RWPE2 (cell line): ENCODE data around the gene CIBAR2.

ENCODE experiments used
- ATAC-seq: fragments of 200-7000 bp; cut with Tn5 transposase; 3 replicates; pipeline ENCODE4 v1.9.1; 2021; ENCODE audit warnings: low read depth
- DNase-seq: peaks from one replicate; pipeline ENCODE4 v3.0.0-alpha.2; 2020; ENCODE audit warnings: low spot score
- H3K27ac ChIP-seq: fragments of 450-650 bp; 2 replicates; pipeline ENCODE4 v1.5.1; 2017; ENCODE audit warnings: mild to moderate bottlenecking; ENCODE audit not compliant: poor library complexity, severe bottlenecking
- H3K27me3 ChIP-seq: fragments of 250-450 bp; sonication (Bioruptor Pico); 2 replicates; pipeline ENCODE4 v1.5.1; 2021; ENCODE audit warnings: mild to moderate bottlenecking, moderate library complexity; ENCODE audit not compliant: insufficient read depth, poor library complexity, severe bottlenecking
- H3K36me3 ChIP-seq: fragments of 250-450 bp; sonication (Bioruptor Pico); 2 replicates; pipeline ENCODE4 v1.5.1; 2020; ENCODE audit warnings: low read depth, mild to moderate bottlenecking, moderate library complexity
- H3K4me1 ChIP-seq: fragments of 250-450 bp; sonication (Bioruptor Pico); 2 replicates; pipeline ENCODE4 v1.5.1; 2021; ENCODE audit warnings: mild to moderate bottlenecking, moderate library complexity; ENCODE audit not compliant: insufficient read depth, poor library complexity, severe bottlenecking
- H3K4me3 ChIP-seq: fragments of 250-450 bp; sonication (Bioruptor Pico); 2 replicates; pipeline ENCODE4 v1.5.1; 2021; ENCODE audit warnings: mild to moderate bottlenecking, moderate library complexity; ENCODE audit not compliant: severe bottlenecking
- H3K9me3 ChIP-seq: fragments of 250-450 bp; sonication (Bioruptor Pico); 2 replicates; pipeline ENCODE4 v1.5.1; 2021; ENCODE audit warnings: mild to moderate bottlenecking, moderate library complexity; ENCODE audit not compliant: severe bottlenecking
- TF ChIP-seq, protein P1 (sequence below): fragments of 450-650 bp; IDR thresholded peaks from one replicate; pipeline ENCODE4 v1.5.1; 2017; ENCODE audit warnings: mild to moderate bottlenecking, moderate library complexity; ENCODE audit not compliant: poor library complexity, severe bottlenecking

Gene CIBAR2

GRCh38 chr16:85074225-85074914 is 37.9 kb downstream of the CIBAR2 start:
- TF ChIP-seq, protein P1, sequence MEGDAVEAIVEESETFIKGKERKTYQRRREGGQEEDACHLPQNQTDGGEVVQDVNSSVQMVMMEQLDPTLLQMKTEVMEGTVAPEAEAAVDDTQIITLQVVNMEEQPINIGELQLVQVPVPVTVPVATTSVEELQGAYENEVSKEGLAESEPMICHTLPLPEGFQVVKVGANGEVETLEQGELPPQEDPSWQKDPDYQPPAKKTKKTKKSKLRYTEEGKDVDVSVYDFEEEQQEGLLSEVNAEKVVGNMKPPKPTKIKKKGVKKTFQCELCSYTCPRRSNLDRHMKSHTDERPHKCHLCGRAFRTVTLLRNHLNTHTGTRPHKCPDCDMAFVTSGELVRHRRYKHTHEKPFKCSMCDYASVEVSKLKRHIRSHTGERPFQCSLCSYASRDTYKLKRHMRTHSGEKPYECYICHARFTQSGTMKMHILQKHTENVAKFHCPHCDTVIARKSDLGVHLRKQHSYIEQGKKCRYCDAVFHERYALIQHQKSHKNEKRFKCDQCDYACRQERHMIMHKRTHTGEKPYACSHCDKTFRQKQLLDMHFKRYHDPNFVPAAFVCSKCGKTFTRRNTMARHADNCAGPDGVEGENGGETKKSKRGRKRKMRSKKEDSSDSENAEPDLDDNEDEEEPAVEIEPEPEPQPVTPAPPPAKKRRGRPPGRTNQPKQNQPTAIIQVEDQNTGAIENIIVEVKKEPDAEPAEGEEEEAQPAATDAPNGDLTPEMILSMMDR, result no peak
- Histone ChIP-seq H3K27ac (no peak overlapping the region), H3K4me1 (no peaks in the 10 kb centered on the region), H3K9me3 (no peaks in the 10 kb centered on the region), H3K36me3 (peaks cover 9% of the 10 kb centered on the region), H3K27me3 (no peaks in the 10 kb centered on the region), H3K4me3 (no peak overlapping the region)
- DNase-seq (no peak), ATAC-seq (no peak)

GRCh38 chr16:85072947-85073346 is 39.3 kb downstream of the CIBAR2 start:
- ATAC-seq, result no peak
- Histone ChIP-seq H3K27me3 (no peaks in the 10 kb centered on the region), H3K9me3 (no peaks in the 10 kb centered on the region), H3K27ac (no peak overlapping the region), H3K4me3 (no peak overlapping the region), H3K36me3 (peaks cover 9% of the 10 kb centered on the region), H3K4me1 (no peaks in the 10 kb centered on the region)
- TF ChIP-seq, protein P1, result no peak
- peak; percentile 53 for DNase-seq

DNA sequence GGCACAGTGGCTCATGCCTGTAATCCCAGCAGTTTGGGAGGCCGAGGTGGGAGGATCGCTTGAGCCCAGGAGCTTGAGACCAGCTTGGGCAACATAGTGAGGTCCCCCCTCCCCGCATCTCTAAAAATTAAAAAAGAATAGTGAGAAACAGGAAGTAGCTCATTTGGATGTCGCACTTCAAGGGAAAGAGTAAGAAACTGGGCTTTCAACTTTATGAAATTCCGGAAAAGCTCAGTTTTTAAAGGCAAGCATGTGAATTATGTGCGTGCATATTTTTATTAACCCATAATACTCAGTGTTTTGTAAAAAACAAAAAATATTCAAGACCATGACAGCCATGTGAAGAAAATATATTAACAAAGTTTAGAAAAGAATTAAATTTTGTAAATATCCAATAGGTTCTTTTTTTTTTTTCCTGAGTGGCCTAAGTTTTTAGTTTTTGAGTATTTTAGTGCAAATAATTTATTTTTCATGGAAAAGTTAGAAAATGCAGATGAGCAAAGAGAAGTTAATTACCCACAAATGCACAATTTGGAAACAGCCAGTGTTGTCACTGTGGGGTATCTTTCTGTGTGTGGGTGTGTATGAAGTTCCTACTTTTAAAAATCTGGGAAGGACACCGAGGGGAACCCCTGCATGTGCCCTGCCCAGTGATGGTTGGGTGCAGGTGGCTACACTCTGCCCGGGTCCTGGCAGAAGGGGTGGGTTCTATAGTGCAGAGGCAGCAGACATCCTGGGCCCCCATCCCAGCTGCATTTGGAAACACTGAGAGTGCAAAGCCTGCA is 40.0 kb downstream of the CIBAR2 start:
- TF ChIP-seq, protein P1, result no peak
- Histone ChIP-seq H3K27me3 (no peaks in the 10 kb centered on the region), H3K27ac (no peak overlapping the region), H3K36me3 (peaks cover 9% of the 10 kb centered on the region), H3K9me3 (no peaks in the 10 kb centered on the region), H3K4me1 (no peaks in the 10 kb centered on the region), H3K4me3 (no peak overlapping the region)
- ATAC-seq (no peak), DNase-seq (no peak)

- Histone ChIP-seq H3K36me3 (peaks cover 9% of the 10 kb centered on the region), H3K9me3 (peaks cover 2% of the 10 kb centered on the region), H3K4me3 (no peak overlapping the region), H3K27ac (no peak overlapping the region), H3K27me3 (no peaks in the 10 kb centered on the region), H3K4me1 (no peaks in the 10 kb centered on the region)
- DNase-seq, result no peak
- TF ChIP-seq, protein P1, result no peak
- no peak for ATAC-seq
Observed at GRCh38 chr16:85069171-85069570, 43.1 kb downstream of the CIBAR2 start.

GRCh38 chr16:85068746-85069145 is 43.5 kb downstream of the CIBAR2 start:
- Histone ChIP-seq H3K36me3 (peaks cover 9% of the 10 kb centered on the region), H3K27ac (no peak overlapping the region), H3K9me3 (peaks cover 3% of the 10 kb centered on the region), H3K27me3 (no peaks in the 10 kb centered on the region), H3K4me3 (no peak overlapping the region), H3K4me1 (no peaks in the 10 kb centered on the region)
- DNase-seq (no peak), ATAC-seq (no peak)
- TF ChIP-seq, protein P1, result no peak
